Suppressor macrophage treated with lipopolysaccharide for 4 hours (primary cell): ENCODE measurements around the gene NUDCD2.
A peak's percentile ranks its signal among the peaks of the same experiment; 100 is the strongest.

Source experiments
- DNase-seq: peaks from one replicate; pipeline ENCODE4 v3.0.0-alpha.2; 2020

The NUDCD2 gene

GRCh38 chr5:163459819-163460561 is at the start of gene NUDCD2:
TSS of gene NUDCD2 (minus strand) at chr5:163460102. CDS start at chr5:163460050, 52 bp downstream.
- peak; percentile 98 for DNase-seq

- DNase-seq, result peak; percentile 12
Measured at GRCh38 chr5:163509291-163509951, 49.5 kb upstream of the NUDCD2 start.

GRCh38 chr5:163508753-163509152 is 48.9 kb upstream of the NUDCD2 start:
- no peak for DNase-seq

- DNase-seq, result peak; percentile 64
Measured at GRCh38 chr5:163506726-163507125, 46.8 kb upstream of the NUDCD2 start.

- DNase-seq, result no peak
Measured at GRCh38 chr5:163506095-163506457, 46.2 kb upstream of the NUDCD2 start.

- peak; percentile 98 for DNase-seq
Measured at GRCh38 chr5:163505368-163506094, 45.6 kb upstream of the NUDCD2 start, which contains the start of gene MAT2B. TSS of gene MAT2B (plus strand) at chr5:163505619. CDS start at chr5:163505687, 68 bp downstream.

- DNase-seq, result no peak
Measured at GRCh38 chr5:163505049-163505367, 45.1 kb upstream of the NUDCD2 start.

GRCh38 chr5:163504079-163504931 is 44.4 kb upstream of the NUDCD2 start:
- DNase-seq, result peak; percentile 80

GRCh38 chr5:163503106-163504078 is 43.5 kb upstream of the NUDCD2 start:
- DNase-seq, result peak; percentile 82

- no peak for DNase-seq
Measured at GRCh38 chr5:163502521-163502920, 42.6 kb upstream of the NUDCD2 start.

GRCh38 chr5:163498886-163499285 is 39.0 kb upstream of the NUDCD2 start:
- no peak for DNase-seq

- DNase-seq, result no peak
Measured at GRCh38 chr5:163497315-163497714, 37.4 kb upstream of the NUDCD2 start.

- DNase-seq, result no peak
Measured at GRCh38 chr5:163496286-163496685, 36.4 kb upstream of the NUDCD2 start.

GRCh38 chr5:163489745-163490075 is 29.8 kb upstream of the NUDCD2 start:
- no peak for DNase-seq

- DNase-seq, result peak; percentile 16
Measured at GRCh38 chr5:163489055-163489744, 29.3 kb upstream of the NUDCD2 start.

GRCh38 chr5:163478982-163479271 is 19.0 kb upstream of the NUDCD2 start:
- no peak for DNase-seq

GRCh38 chr5:163478126-163478981 is 18.5 kb upstream of the NUDCD2 start:
- DNase-seq, result no peak

GRCh38 chr5:163475411-163475810 is 15.5 kb upstream of the NUDCD2 start:
- no peak for DNase-seq

- DNase-seq, result no peak
Measured at GRCh38 chr5:163473635-163474243, 13.8 kb upstream of the NUDCD2 start.

- DNase-seq, result no peak
Measured at GRCh38 chr5:163467682-163468081, 7.8 kb upstream of the NUDCD2 start.
